Measurements from ENCODE around the gene CARMIL1.

DNA sequence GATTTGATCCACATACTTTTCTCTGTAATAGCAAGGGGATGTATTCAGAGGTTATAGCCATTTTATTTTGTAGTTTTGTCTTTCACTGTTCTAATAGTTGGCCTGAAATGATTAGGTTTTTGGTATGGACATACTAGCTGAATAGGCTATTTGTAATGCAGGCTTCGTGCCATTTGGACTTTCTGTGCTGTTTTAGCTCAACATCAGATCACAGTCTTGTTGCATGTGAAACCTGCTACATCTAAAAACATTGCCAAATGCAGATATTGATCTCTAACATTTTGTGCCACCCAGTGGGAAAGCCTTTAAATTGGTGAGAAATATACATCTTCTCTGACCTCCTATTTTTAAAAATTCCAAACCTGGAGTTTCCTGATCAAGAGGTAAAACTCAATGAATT, 215.3 kb downstream of the CARMIL1 start:
- TF ChIP-seq, protein P1, sequence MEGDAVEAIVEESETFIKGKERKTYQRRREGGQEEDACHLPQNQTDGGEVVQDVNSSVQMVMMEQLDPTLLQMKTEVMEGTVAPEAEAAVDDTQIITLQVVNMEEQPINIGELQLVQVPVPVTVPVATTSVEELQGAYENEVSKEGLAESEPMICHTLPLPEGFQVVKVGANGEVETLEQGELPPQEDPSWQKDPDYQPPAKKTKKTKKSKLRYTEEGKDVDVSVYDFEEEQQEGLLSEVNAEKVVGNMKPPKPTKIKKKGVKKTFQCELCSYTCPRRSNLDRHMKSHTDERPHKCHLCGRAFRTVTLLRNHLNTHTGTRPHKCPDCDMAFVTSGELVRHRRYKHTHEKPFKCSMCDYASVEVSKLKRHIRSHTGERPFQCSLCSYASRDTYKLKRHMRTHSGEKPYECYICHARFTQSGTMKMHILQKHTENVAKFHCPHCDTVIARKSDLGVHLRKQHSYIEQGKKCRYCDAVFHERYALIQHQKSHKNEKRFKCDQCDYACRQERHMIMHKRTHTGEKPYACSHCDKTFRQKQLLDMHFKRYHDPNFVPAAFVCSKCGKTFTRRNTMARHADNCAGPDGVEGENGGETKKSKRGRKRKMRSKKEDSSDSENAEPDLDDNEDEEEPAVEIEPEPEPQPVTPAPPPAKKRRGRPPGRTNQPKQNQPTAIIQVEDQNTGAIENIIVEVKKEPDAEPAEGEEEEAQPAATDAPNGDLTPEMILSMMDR (IDR thresholded peaks at IDR 0.05) = no peak
- no peak for TF ChIP-seq POLR2A (IDR thresholded peaks at IDR 0.05)
